WERI-Rb-1 (cell line): ENCODE data around the gene M1AP.

ENCODE experiments used
- DNase-seq: peaks from one replicate; pipeline ENCODE4 v3.0.0-alpha.2; 2020
- H3K27ac ChIP-seq: fragments of 250-450 bp; sonication (Bioruptor Pico); 2 replicates; pipeline ENCODE4 v1.5.1; 2020; ENCODE audit warnings: mild to moderate bottlenecking, moderate library complexity
- H3K27me3 ChIP-seq: fragments of 250-450 bp; sonication (Bioruptor Pico); 2 replicates; pipeline ENCODE4 v1.5.1; 2021; ENCODE audit warnings: mild to moderate bottlenecking, low read depth, moderate library complexity; ENCODE audit not compliant: insufficient read depth, severe bottlenecking
- H3K36me3 ChIP-seq: fragments of 250-450 bp; sonication (Bioruptor Pico); 2 replicates; pipeline ENCODE4 v1.5.1; 2020; ENCODE audit warnings: mild to moderate bottlenecking, moderate library complexity
- H3K4me3 ChIP-seq: 2 replicates; pipeline ENCODE4 v1.5.1; 2011; ENCODE audit warnings: low read depth, mild to moderate bottlenecking, control low read depth, low read length
- H3K9me3 ChIP-seq: fragments of 250-450 bp; sonication (Bioruptor Pico); 2 replicates; pipeline ENCODE4 v1.5.1; 2021; ENCODE audit warnings: mild to moderate bottlenecking, moderate library complexity; ENCODE audit not compliant: severe bottlenecking
- CTCF ChIP-seq: IDR thresholded peaks from 2 replicates; pipeline ENCODE4 v1.5.1; 2011; ENCODE audit warnings: low read depth, mild to moderate bottlenecking, control low read depth, inconsistent platforms, low read length

The M1AP gene

DNA sequence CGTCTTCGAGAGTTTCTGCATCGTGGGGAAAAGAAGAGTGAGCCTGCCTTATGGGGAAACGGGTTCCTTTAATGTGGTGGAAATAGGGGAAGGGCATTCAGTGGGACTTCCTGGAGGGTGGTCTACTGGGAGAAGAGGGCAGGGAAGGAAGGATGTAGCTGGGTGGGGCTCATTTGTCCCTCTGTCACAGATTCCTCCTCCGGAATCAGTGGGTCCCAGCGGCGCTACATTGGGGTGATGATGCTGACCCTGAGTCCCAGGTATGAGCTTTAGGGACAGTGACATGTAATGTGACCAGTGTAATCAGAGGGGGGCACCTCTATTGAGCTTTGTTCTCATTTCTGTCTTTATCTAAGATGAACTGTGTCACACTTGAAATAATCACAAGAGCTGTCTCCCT, 116.5 kb downstream of the M1AP start:
- H3K27ac ChIP-seq = peak overlapping the region; percentile 86
- H3K36me3 ChIP-seq = peaks cover 56% of the 10 kb centered on the region
- H3K9me3 ChIP-seq = no peaks in the 10 kb centered on the region
- no peak overlapping the region for H3K4me3 ChIP-seq
- no peaks in the 10 kb centered on the region for H3K27me3 ChIP-seq
- TF ChIP-seq CTCF = no peak
- no peak for DNase-seq

DNA sequence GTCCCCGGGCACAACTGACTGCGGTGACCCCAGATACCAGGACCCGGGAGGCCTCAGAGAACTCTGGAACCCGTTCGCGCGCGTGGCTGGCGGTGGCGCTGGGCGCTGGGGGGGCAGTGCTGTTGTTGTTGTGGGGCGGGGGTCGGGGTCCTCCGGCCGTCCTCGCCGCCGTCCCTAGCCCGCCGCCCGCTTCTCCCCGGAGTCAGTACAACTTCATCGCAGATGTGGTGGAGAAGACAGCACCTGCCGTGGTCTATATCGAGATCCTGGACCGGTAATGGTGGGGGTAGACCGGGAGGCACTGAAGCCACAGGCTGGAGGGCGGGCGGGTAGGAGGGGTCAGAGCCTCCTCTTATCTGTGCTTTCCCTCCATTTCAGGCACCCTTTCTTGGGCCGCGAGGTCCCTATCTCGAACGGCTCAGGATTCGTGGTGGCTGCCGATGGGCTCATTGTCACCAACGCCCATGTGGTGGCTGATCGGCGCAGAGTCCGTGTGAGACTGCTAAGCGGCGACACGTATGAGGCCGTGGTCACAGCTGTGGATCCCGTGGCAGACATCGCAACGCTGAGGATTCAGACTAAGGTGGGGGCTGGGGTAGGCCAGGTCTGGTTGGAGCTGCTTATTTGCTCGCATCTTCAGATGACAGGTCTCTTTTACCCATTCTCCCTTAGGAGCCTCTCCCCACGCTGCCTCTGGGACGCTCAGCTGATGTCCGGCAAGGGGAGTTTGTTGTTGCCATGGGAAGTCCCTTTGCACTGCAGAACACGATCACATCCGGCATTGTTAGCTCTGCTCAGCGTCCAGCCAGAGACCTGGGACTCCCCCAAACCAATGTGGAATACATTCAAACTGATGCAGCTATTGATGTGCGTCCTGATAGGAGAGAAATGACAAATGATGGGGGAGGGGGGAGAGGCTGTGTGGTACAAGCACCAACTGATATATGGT, 117.6 kb downstream of the M1AP start:
- peak overlapping the region; percentile 86 for H3K27ac ChIP-seq
- peaks cover 68% of the 10 kb centered on the region for H3K36me3 ChIP-seq
- H3K27me3 ChIP-seq = no peaks in the 10 kb centered on the region
- peak overlapping the region; percentile 97 for H3K4me3 ChIP-seq
- peak; percentile 66 for DNase-seq
- H3K9me3 ChIP-seq = no peaks in the 10 kb centered on the region
- TF ChIP-seq CTCF = no peak

- Histone ChIP-seq H3K4me3 (peak within 1 kb of the TSS; percentile 97), H3K27me3 (no peaks in the 10 kb centered on the region), H3K27ac (peak within 1 kb of the TSS; percentile 86), H3K9me3 (no peaks in the 10 kb centered on the region), H3K36me3 (peaks cover 72% of the 10 kb centered on the region)
- no peak for TF ChIP-seq CTCF
- DNase-seq = peak; percentile 100
These were observed 118.5 kb downstream of the M1AP start, which contains the start of the genes AUP1 and HTRA2 for GRCh38 chr2:74529357-74530238. TSS of gene AUP1 (minus strand) at chr2:74529706. CDS start at chr2:74529629, 77 bp downstream. TSS of gene HTRA2 (plus strand) at chr2:74529933. CDS start at chr2:74530007, 74 bp downstream.

- peak overlapping the region; percentile 97 for H3K4me3 ChIP-seq
- no peak for DNase-seq
- no peaks in the 10 kb centered on the region for H3K9me3 ChIP-seq
- H3K27ac ChIP-seq = peak overlapping the region; percentile 86
- TF ChIP-seq CTCF = 0 out of 2 replicates have a peak, but pooled peaks have one; percentile 23
- H3K36me3 ChIP-seq = peaks cover 65% of the 10 kb centered on the region
- no peaks in the 10 kb centered on the region for H3K27me3 ChIP-seq
These were observed 119.4 kb downstream of the M1AP start for GRCh38 chr2:74528600-74529356.

DNA sequence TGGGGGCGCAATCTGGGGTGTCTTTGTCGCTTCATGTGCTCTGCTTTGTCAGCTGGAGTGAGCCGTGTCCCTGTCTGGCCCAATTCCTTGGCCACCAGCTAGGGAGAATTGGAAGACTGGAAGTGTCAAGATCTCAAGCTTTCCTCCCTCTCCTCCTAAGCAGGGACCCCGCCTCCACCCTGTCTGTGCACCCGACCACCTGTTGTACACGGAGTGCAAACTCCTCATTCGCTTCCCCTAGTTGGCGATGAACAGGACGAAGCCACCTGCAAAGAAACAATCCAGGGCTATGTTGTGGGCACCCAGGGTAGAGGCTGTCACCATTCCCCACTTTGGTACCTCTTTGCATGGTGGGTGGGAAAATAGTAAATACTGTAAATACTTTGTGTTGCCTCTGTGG, 120.4 kb downstream of the M1AP start:
- peaks cover 55% of the 10 kb centered on the region for H3K36me3 ChIP-seq
- no peaks in the 10 kb centered on the region for H3K27me3 ChIP-seq
- no peak for DNase-seq
- no peak overlapping the region for H3K4me3 ChIP-seq
- no peak for TF ChIP-seq CTCF
- H3K9me3 ChIP-seq = no peaks in the 10 kb centered on the region
- no peak overlapping the region for H3K27ac ChIP-seq
